ENCODE measurements around the gene IGSF3.

Gene IGSF3

GRCh38 chr1:116667575-116668105 lies at the start of gene IGSF3:
IGSF3 (minus strand) TSS chr1:116667733; CDS start chr1:116666326, 1,407 bp downstream.
- DNase-seq (ENCODE audit: low read depth, low spot score), result no peak

GRCh38 chr1:116717318-116717717 lies 49.8 kb upstream of the IGSF3 start:
- DNase-seq (ENCODE audit: low read depth, low spot score), result no peak

- DNase-seq (ENCODE audit: low read depth, low spot score), result no peak
These were observed 48.9 kb upstream of the IGSF3 start for GRCh38 chr1:116716391-116716790.

GRCh38 chr1:116713474-116713873 lies 45.9 kb upstream of the IGSF3 start:
- DNase-seq (ENCODE audit: low read depth, low spot score), result no peak

GRCh38 chr1:116712510-116712909 lies 45.0 kb upstream of the IGSF3 start:
- DNase-seq (ENCODE audit: low read depth, low spot score), result no peak

GRCh38 chr1:116711263-116711840 lies 43.8 kb upstream of the IGSF3 start:
- no peak for DNase-seq (ENCODE audit: low read depth, low spot score)

GRCh38 chr1:116710420-116711262 lies 43.1 kb upstream of the IGSF3 start:
- DNase-seq (ENCODE audit: low read depth, low spot score), result no peak

GRCh38 chr1:116709666-116710167 lies 42.2 kb upstream of the IGSF3 start:
- no peak for DNase-seq (ENCODE audit: low read depth, low spot score)

- DNase-seq (ENCODE audit: low read depth, low spot score), result no peak
These were observed 40.8 kb upstream of the IGSF3 start for GRCh38 chr1:116708255-116708900.

- DNase-seq (ENCODE audit: low read depth, low spot score), result no peak
These were observed 39.3 kb upstream of the IGSF3 start for GRCh38 chr1:116706841-116707240.

- DNase-seq (ENCODE audit: low read depth, low spot score), result no peak
These were observed 38.6 kb upstream of the IGSF3 start for GRCh38 chr1:116706123-116706522.

- no peak for DNase-seq (ENCODE audit: low read depth, low spot score)
These were observed 36.7 kb upstream of the IGSF3 start for GRCh38 chr1:116704278-116704677.

- DNase-seq (ENCODE audit: low read depth, low spot score), result no peak
These were observed 32.1 kb upstream of the IGSF3 start for GRCh38 chr1:116699605-116700004.

GRCh38 chr1:116698244-116698595 lies 30.7 kb upstream of the IGSF3 start:
- no peak for DNase-seq (ENCODE audit: low read depth, low spot score)

- DNase-seq (ENCODE audit: low read depth, low spot score), result no peak
These were observed 30.2 kb upstream of the IGSF3 start for GRCh38 chr1:116697548-116698243.

GRCh38 chr1:116694524-116694923 lies 27.0 kb upstream of the IGSF3 start:
- DNase-seq (ENCODE audit: low read depth, low spot score), result no peak

- no peak for DNase-seq (ENCODE audit: low read depth, low spot score)
These were observed 26.4 kb upstream of the IGSF3 start for GRCh38 chr1:116693759-116694480.

- DNase-seq (ENCODE audit: low read depth, low spot score), result no peak
These were observed 25.3 kb upstream of the IGSF3 start for GRCh38 chr1:116692879-116693278.

- DNase-seq (ENCODE audit: low read depth, low spot score), result no peak
These were observed 23.4 kb upstream of the IGSF3 start for GRCh38 chr1:116690849-116691406.

- no peak for DNase-seq (ENCODE audit: low read depth, low spot score)
These were observed 22.9 kb upstream of the IGSF3 start for GRCh38 chr1:116690396-116690848.
